Mesenchymal stem cell (in vitro differentiated cells and primary cell): ENCODE results near the gene CDH2.

Experiments
- DNase-seq: peaks from one replicate; pipeline ENCODE4 v3.0.0-alpha.2; 2013
- H2AFZ ChIP-seq: one replicate; pipeline ENCODE4 v1.6.1; 2013; ENCODE audit warnings: low read depth, mild to moderate bottlenecking, control low read depth, inconsistent platforms, low read length, moderate library complexity
- H2AK5ac ChIP-seq: 2 replicates; pipeline ENCODE4 v1.6.1; 2013; ENCODE audit warnings: low read length, moderate library complexity, mild to moderate bottlenecking, inconsistent platforms; ENCODE audit not compliant: severe bottlenecking
- H2BK120ac ChIP-seq: one replicate; pipeline ENCODE4 v1.6.1; 2013; ENCODE audit warnings: low read depth, mild to moderate bottlenecking, inconsistent platforms, low read length, moderate library complexity
- H2BK12ac ChIP-seq, 2 experiments: one replicate each; pipeline ENCODE4 v1.6.1; 2013; ENCODE audit warnings: inconsistent platforms in 2 of 2, low read length in 2 of 2, mild to moderate bottlenecking in 2 of 2, moderate library complexity in 2 of 2, control low read depth in 1 of 2
- H2BK15ac ChIP-seq: one replicate; pipeline ENCODE4 v1.6.1; 2013; ENCODE audit warnings: mild to moderate bottlenecking, low read depth, inconsistent platforms; ENCODE audit not compliant: poor library complexity, severe bottlenecking
- H2BK5ac ChIP-seq: 2 replicates; pipeline ENCODE4 v1.6.1; 2013; ENCODE audit warnings: low read depth, mild to moderate bottlenecking, low read length, control low read depth, inconsistent platforms; ENCODE audit not compliant: poor library complexity, severe bottlenecking
- H3K14ac ChIP-seq, 2 experiments: one replicate each; pipeline ENCODE4 v1.6.1; 2013; ENCODE audit warnings: inconsistent platforms in 2 of 2, low read length in 2 of 2, control low read depth in 1 of 2, mild to moderate bottlenecking in 1 of 2, moderate library complexity in 1 of 2
- H3K18ac ChIP-seq, 2 experiments: one replicate each; pipeline ENCODE4 v1.6.1; 2013; ENCODE audit warnings: inconsistent platforms in 2 of 2, low read length in 2 of 2, control low read depth in 1 of 2, low read depth in 1 of 2, mild to moderate bottlenecking in 1 of 2
- H3K23ac ChIP-seq, 2 experiments: one replicate each; pipeline ENCODE4 v1.6.1; 2013; ENCODE audit warnings: inconsistent platforms in 2 of 2, low read length in 2 of 2, mild to moderate bottlenecking in 2 of 2, moderate library complexity in 2 of 2, control low read depth in 1 of 2
- H3K27ac ChIP-seq: 2 replicates; pipeline ENCODE4 v1.5.1; 2013; ENCODE audit warnings: mild to moderate bottlenecking, moderate library complexity, low read length, control low read depth, inconsistent platforms; ENCODE audit not compliant: poor library complexity, severe bottlenecking
- H3K27me3 ChIP-seq, 2 experiments: 2 replicates each; pipeline versions ENCODE4 v1.6.1 to v1.7.0; 2013; ENCODE audit warnings: low read length in 2 of 2, mild to moderate bottlenecking in 2 of 2, moderate library complexity in 2 of 2, control low read depth in 1 of 2, inconsistent platforms in 1 of 2; ENCODE audit not compliant: control insufficient read depth in 1 of 2, insufficient read depth in 1 of 2
- H3K36me3 ChIP-seq, 2 experiments: 2 replicates each; pipeline versions ENCODE4 v1.6.1 to v1.7.0; 2013; ENCODE audit warnings: low read length in 2 of 2, control low read depth in 1 of 2, inconsistent platforms in 1 of 2, low read depth in 1 of 2, mild to moderate bottlenecking in 1 of 2; ENCODE audit not compliant: insufficient read depth in 2 of 2, control insufficient read depth in 1 of 2
- H3K4ac ChIP-seq, 2 experiments: one replicate each; pipeline ENCODE4 v1.6.1; 2013; ENCODE audit warnings: inconsistent platforms in 2 of 2, low read length in 2 of 2, mild to moderate bottlenecking in 2 of 2, moderate library complexity in 2 of 2, control low read depth in 1 of 2, low read depth in 1 of 2
- H3K4me1 ChIP-seq: 2 replicates; pipeline ENCODE4 v1.6.1; 2013; ENCODE audit warnings: low read depth, low read length, control low read depth; ENCODE audit not compliant: control insufficient read depth, insufficient read depth
- H3K4me2 ChIP-seq: 2 replicates; pipeline ENCODE4 v1.6.1; 2013; ENCODE audit warnings: low read length, mild to moderate bottlenecking, inconsistent platforms; ENCODE audit not compliant: poor library complexity, severe bottlenecking
- H3K4me3 ChIP-seq, 2 experiments: 2 replicates each; pipeline versions ENCODE4 v1.5.1 to v1.7.0; 2013; ENCODE audit warnings: low read length in 2 of 2, mild to moderate bottlenecking in 2 of 2, control low read depth in 1 of 2, low read depth in 1 of 2; ENCODE audit not compliant: insufficient read depth in 1 of 2
- H3K79me1 ChIP-seq: replicated peaks from 2 replicates; pipeline ENCODE4 v1.6.1; 2013; ENCODE audit warnings: mild to moderate bottlenecking, control low read depth, low read length, inconsistent platforms; ENCODE audit not compliant: poor library complexity, severe bottlenecking
- H3K9ac ChIP-seq: 2 replicates; pipeline ENCODE4 v1.7.0; 2013; ENCODE audit warnings: mild to moderate bottlenecking, low read length, moderate library complexity
- H3K9me3 ChIP-seq: 2 replicates; pipeline ENCODE4 v1.7.0; 2013; ENCODE audit warnings: mild to moderate bottlenecking, low read length; ENCODE audit not compliant: control insufficient read depth
- H4K8ac ChIP-seq: one replicate; pipeline ENCODE4 v1.6.1; 2013; ENCODE audit warnings: inconsistent platforms, mild to moderate bottlenecking, low read length, moderate library complexity
- H4K91ac ChIP-seq: one replicate; pipeline ENCODE4 v1.6.1; 2013; ENCODE audit warnings: mild to moderate bottlenecking, low read length, inconsistent platforms
- WGBS: methylation state at CpG from one replicate; pipeline ENCODE4 v1.1.7; 2013; ENCODE audit warnings: mixed read lengths; 5-methylcytosine and 5-hydroxymethylcytosine counted together

Gene CDH2

DNA sequence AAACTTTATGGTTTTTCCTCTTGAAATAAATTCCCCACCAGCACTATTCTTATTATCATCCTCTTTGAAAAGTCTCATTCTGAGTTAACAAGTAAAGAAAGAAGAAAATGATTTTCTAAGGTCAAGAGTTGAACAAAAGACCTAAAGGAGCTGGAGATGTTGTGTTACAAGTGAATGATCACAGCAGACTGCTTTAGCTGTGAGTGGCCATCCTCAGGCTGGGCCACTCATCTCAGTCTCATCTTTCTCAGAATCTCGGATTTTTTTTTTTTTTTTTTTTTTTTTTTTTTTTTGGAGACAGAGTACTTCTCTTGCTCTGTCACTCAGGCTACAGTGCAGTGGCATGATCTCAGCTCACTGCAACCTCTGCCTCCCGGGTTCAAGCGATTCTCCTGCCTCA is 133.3 kb downstream of the CDH2 start:
- Histone ChIP-seq H3K4me2 (no peak overlapping the region), H3K23ac (no peak overlapping the region), H2AK5ac (no peak overlapping the region), H3K9ac (no peak overlapping the region), H3K27me3 (no peaks in the 10 kb centered on the region), H4K91ac (no peak overlapping the region), H3K79me1 (peaks cover 9% of the 10 kb centered on the region), H3K18ac (no peak overlapping the region), H3K4me1 (peaks cover 4% of the 10 kb centered on the region), H2BK5ac (no peak overlapping the region), H3K36me3 (no peaks in the 10 kb centered on the region), H3K14ac (no peak overlapping the region), H3K9me3 (no peaks in the 10 kb centered on the region), H2BK120ac (no peak overlapping the region), H2BK15ac (no peak overlapping the region), H4K8ac (no peak overlapping the region), H3K4ac (no peak overlapping the region), H2AFZ (no peak overlapping the region), H2BK12ac (no peak overlapping the region), H3K27ac (no peak overlapping the region), H3K4me3 (no peak overlapping the region)
- WGBS: 96% methylated on average over 2 of the region's 3 CpGs
- DNase-seq: no peak

DNA sequence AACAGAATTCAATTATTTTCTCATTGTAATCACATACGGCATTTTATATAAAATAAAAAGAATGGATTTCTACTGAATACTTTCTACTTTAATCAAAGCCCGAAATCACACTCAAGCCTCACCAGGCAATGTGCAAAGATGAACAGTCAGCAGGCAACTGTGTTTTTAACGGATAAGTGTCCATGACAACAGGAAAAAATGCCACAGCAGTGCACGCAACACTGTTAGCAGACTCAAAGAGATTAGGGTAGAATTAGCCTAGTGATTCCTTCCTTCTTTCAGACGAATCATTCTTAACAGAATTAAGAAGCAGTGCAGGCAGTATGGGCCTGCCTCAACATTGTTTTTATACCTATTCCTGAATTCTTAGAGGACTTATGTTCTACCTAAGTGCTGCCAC is 135.6 kb downstream of the CDH2 start:
- no peaks in the 10 kb centered on the region for H3K36me3 ChIP-seq
- H4K91ac ChIP-seq: no peak overlapping the region
- H2BK12ac ChIP-seq: no peak overlapping the region
- peak; percentile 91 for DNase-seq
- no peak overlapping the region for H3K27ac ChIP-seq
- H3K4me1 ChIP-seq: peaks cover 4% of the 10 kb centered on the region
- H3K23ac ChIP-seq: no peak overlapping the region
- H3K4ac ChIP-seq: no peak overlapping the region
- H3K4me3 ChIP-seq: no peak overlapping the region
- no peak overlapping the region for H3K4me2 ChIP-seq
- H3K18ac ChIP-seq: no peak overlapping the region
- H3K14ac ChIP-seq: no peak overlapping the region
- 44% methylated on average over 5 of the region's 5 CpGs for WGBS
- no peak overlapping the region for H2BK120ac ChIP-seq
- H3K9ac ChIP-seq: peak overlapping the region; percentile 41
- no peak overlapping the region for H4K8ac ChIP-seq
- H3K9me3 ChIP-seq: no peaks in the 10 kb centered on the region
- H2BK5ac ChIP-seq: no peak overlapping the region
- no peak overlapping the region for H2AFZ ChIP-seq
- H2AK5ac ChIP-seq: no peak overlapping the region
- H3K27me3 ChIP-seq: no peaks in the 10 kb centered on the region
- peaks cover 7% of the 10 kb centered on the region for H3K79me1 ChIP-seq
- no peak overlapping the region for H2BK15ac ChIP-seq

- H2AK5ac ChIP-seq: no peak overlapping the region
- no peak overlapping the region for H4K8ac ChIP-seq
- no peak overlapping the region for H3K27ac ChIP-seq
- H3K9me3 ChIP-seq: no peaks in the 10 kb centered on the region
- peak overlapping the region; percentile 41 for H3K9ac ChIP-seq
- no peaks in the 10 kb centered on the region for H3K27me3 ChIP-seq
- no peak overlapping the region for H4K91ac ChIP-seq
- H2AFZ ChIP-seq: no peak overlapping the region
- H3K4me1 ChIP-seq: peaks cover 4% of the 10 kb centered on the region
- H2BK15ac ChIP-seq: no peak overlapping the region
- peaks cover 7% of the 10 kb centered on the region for H3K79me1 ChIP-seq
- H2BK120ac ChIP-seq: no peak overlapping the region
- no peak overlapping the region for H3K4ac ChIP-seq
- H3K36me3 ChIP-seq: no peaks in the 10 kb centered on the region
- no peak overlapping the region for H2BK12ac ChIP-seq
- H3K4me2 ChIP-seq: no peak overlapping the region
- no peak overlapping the region for H2BK5ac ChIP-seq
- H3K14ac ChIP-seq: no peak overlapping the region
- DNase-seq: peak; percentile 28
- no peak overlapping the region for H3K4me3 ChIP-seq
- no peak overlapping the region for H3K18ac ChIP-seq
- H3K23ac ChIP-seq: no peak overlapping the region
These were observed 136.2 kb downstream of the CDH2 start for GRCh38 chr18:28040716-28041115.

DNA sequence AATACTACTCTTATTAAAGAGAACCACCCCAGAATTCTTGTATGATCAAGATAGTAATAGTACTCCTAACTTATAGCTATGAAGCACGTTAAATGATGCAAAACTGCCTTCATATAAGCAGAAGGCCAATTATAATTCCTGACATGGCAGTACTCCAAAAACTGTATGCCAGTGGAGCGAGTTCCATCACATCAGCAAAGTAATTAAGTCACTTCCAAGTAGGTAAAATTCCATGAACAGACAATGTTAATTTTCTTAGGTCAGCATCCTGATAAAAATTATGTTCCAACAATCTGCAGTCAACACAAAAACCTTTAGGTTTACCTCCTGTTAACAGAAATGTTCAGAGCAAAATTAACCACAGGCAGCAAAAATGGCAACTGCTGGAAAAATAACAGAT is 136.7 kb downstream of the CDH2 start:
- no peak overlapping the region for H2BK15ac ChIP-seq
- H3K4me2 ChIP-seq: no peak overlapping the region
- H3K4me1 ChIP-seq: peaks cover 4% of the 10 kb centered on the region
- H3K79me1 ChIP-seq: peaks cover 7% of the 10 kb centered on the region
- no peak for DNase-seq
- H3K36me3 ChIP-seq: no peaks in the 10 kb centered on the region
- no peak overlapping the region for H2AFZ ChIP-seq
- no peak overlapping the region for H2BK120ac ChIP-seq
- no peak overlapping the region for H4K8ac ChIP-seq
- no peak overlapping the region for H2AK5ac ChIP-seq
- H3K4ac ChIP-seq: no peak overlapping the region
- no peak overlapping the region for H3K23ac ChIP-seq
- H3K27me3 ChIP-seq: no peaks in the 10 kb centered on the region
- H3K27ac ChIP-seq: no peak overlapping the region
- H3K9ac ChIP-seq: no peak overlapping the region
- no peak overlapping the region for H3K18ac ChIP-seq
- H4K91ac ChIP-seq: no peak overlapping the region
- H3K9me3 ChIP-seq: no peaks in the 10 kb centered on the region
- H2BK12ac ChIP-seq: no peak overlapping the region
- no peak overlapping the region for H2BK5ac ChIP-seq
- no peak overlapping the region for H3K4me3 ChIP-seq
- H3K14ac ChIP-seq: no peak overlapping the region
- 91% methylated on average over 2 of the region's 2 CpGs for WGBS
